Measurements from ENCODE around the gene NKD2. TPM values are rescaled to one million over a fixed set of nuclear protein-coding genes. Genes with fewer than 3 reads are reported as not detected.

The NKD2 gene
- total and polyA plus RNA-seq, 9 of the 15 experiments (the other 6 are each of a cell fraction or from before 2014, with no cell fraction given): 0.09 to 0.64 (median 0.27) TPM; not detected in 5

DNA sequence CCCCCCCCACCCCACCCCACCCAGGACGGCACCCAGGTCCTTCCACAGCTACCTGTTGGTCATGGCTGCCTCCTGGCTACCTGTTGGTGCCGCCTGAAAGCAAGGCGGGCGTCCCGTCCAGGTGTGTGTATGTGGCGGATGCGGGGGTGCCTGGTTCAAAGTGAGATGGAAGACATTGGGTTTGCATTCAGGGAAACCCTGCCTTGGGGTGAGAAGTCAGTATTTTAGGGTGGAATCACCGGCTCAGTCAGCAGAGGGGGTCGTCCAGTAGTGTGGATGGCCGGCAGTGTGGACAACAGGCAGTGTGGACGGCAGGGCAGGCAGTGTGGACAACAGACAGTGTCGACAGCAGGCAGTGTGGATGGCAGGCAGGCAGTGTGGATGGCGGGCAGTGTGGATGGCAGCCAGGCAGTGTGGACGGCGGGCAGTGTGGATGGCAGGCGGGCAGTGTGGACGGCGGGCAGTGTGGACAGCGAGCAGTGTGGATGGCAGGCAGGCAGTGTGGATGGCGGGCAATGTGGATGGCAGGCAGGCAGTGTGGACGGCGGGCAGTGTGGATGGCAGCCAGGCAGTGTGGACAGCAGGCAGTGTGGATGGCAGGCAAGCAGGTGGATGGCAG is 28.0 kb downstream of the NKD2 start:
- no peak overlapping the region for H3K9ac ChIP-seq (ENCODE audit: insufficient read depth in 1 of 2, low read depth in 2 of 2, low read length in 2 of 2)
- in situ Hi-C loops (cut with MboI) (no loop called here), intact Hi-C loops (cut with micrococcal nuclease) (no loop called here)
- H4K20me1 ChIP-seq (replicated peaks; ENCODE audit: control insufficient read depth, insufficient read depth, low read length): peaks cover 6% of the 10 kb centered on the region; the same call in 1 of the 2 replicates
- H3K9me1 ChIP-seq (ENCODE audit: control insufficient read depth, insufficient read depth, low read length): no peaks in the 10 kb centered on the region
- no peak overlapping the region for H3K27ac ChIP-seq (ENCODE audit: extremely low read depth, low read depth, low read length)
- FAIRE-seq (no peak), ATAC-seq (no peak), DNase-seq (ENCODE audit: extremely low read depth in 1 of 4, low spot score in 3 of 4) (no peak)
- TF ChIP-seq PML (IDR thresholded peaks at IDR 0.05; ENCODE audit: low read length) (no peak), KLF16 (IDR thresholded peaks at IDR 0.05) (no peak)
- H3K4me3 ChIP-seq: no peak overlapping the region
- BruUV-seq (replicated peaks): no TSS peak
- H3K36me3 ChIP-seq (ENCODE audit: control insufficient read depth, insufficient read depth, low read length): no peaks in the 10 kb centered on the region
- ChIA-PET CTCF (ENCODE audit: low intra/inter-chr PET ratio) (no interaction called here), POLR2A (interaction anchor here (1.0 kb wide), 1 partner anchor 17 kb away, joined by 3 read pairs; no protein-coding TSS in a partner anchor)
- H3K4me2 ChIP-seq (ENCODE audit: insufficient read depth, low read length): no peak overlapping the region
- H3K9me3 ChIP-seq (replicated peaks; ENCODE audit: control insufficient read depth, insufficient read depth, low read depth, low read length): no peaks in the 10 kb centered on the region; the same call in 1 of the 2 replicates
- WGBS (ENCODE audit: insufficient coverage, low coverage, missing lambda C conversion rate): 9% methylated on average over 21 of the region's 22 CpGs
- peaks cover 0 to 23% of the 10 kb centered on the region in 2 experiments; a peak in 2 of 5 replicates for H3K4me1 ChIP-seq (replicated peaks in 1 of 2; ENCODE audit: control insufficient read depth in 2 of 2, insufficient read depth in 2 of 2, low read length in 2 of 2)
- peaks cover 25 to 61% of the 10 kb centered on the region in 2 experiments; a peak in 4 of 5 replicates for H3K27me3 ChIP-seq (ENCODE audit: control insufficient read depth in 2 of 2, insufficient read depth in 2 of 2, low read length in 2 of 2)
- no peak overlapping the region for H2AFZ ChIP-seq (ENCODE audit: low read depth, low read length)
- no peaks in the 10 kb centered on the region for H3K79me2 ChIP-seq (ENCODE audit: control insufficient read depth, insufficient read depth, low read length)

DNA sequence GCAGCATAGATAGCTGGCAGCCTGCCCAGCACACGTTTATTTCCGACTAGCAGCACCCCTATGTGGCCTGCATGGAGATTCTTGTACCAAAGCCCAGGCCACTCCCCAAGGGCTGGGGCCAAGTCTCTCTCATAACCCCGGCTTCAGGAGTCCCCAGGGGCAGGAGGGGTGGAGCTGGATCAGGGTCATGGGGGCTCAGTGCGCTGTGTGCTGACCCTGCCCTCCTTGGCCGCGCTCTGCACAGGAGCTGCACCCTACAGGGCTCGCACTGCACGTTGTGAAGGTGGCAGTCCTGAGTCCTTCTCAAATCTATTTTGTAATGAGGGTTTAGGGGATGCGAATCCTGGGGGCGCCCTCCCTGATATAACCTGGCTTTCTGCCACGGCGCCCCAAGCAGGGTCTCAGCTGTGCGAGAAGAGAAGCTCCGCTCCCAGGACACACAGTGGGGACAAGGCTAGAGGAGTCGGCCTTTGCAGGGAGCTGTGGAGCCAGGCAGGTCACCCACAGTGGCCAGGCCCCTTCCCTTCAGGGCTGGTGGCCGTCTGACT is 28.6 kb downstream of the NKD2 start:
- Histone ChIP-seq H3K4me3 (no peak overlapping the region), H3K9me1 (ENCODE audit: control insufficient read depth, insufficient read depth, low read length) (no peaks in the 10 kb centered on the region), H3K4me1 (replicated peaks in 1 of 2; ENCODE audit: control insufficient read depth in 2 of 2, insufficient read depth in 2 of 2, low read length in 2 of 2) (peaks cover 0 to 23% of the 10 kb centered on the region in 2 experiments; a peak in 2 of 5 replicates), H2AFZ (ENCODE audit: low read depth, low read length) (no peak overlapping the region), H3K36me3 (ENCODE audit: control insufficient read depth, insufficient read depth, low read length) (no peaks in the 10 kb centered on the region), H3K27ac (ENCODE audit: extremely low read depth, low read depth, low read length) (no peak overlapping the region), H3K4me2 (ENCODE audit: insufficient read depth, low read length) (no peak overlapping the region), H3K27me3 (ENCODE audit: control insufficient read depth in 2 of 2, insufficient read depth in 2 of 2, low read length in 2 of 2) (peaks cover 21 to 55% of the 10 kb centered on the region in 2 experiments; a peak in 4 of 5 replicates), H3K9me3 (replicated peaks; ENCODE audit: control insufficient read depth, insufficient read depth, low read depth, low read length) (no peaks in the 10 kb centered on the region; the same call in 1 of the 2 replicates), H3K79me2 (ENCODE audit: control insufficient read depth, insufficient read depth, low read length) (no peaks in the 10 kb centered on the region), H4K20me1 (replicated peaks; ENCODE audit: control insufficient read depth, insufficient read depth, low read length) (peaks cover 6% of the 10 kb centered on the region; the same call in 1 of the 2 replicates), H3K9ac (ENCODE audit: insufficient read depth in 1 of 2, low read depth in 2 of 2, low read length in 2 of 2) (no peak overlapping the region; a peak in 1 of 4 replicates)
- FAIRE-seq (no peak), DNase-seq (ENCODE audit: extremely low read depth in 1 of 4, low spot score in 3 of 4) (no peak), ATAC-seq (no peak; the same call in 2 of the 3 replicates)
- 6% methylated on average over 15 of the region's 16 CpGs for WGBS (ENCODE audit: insufficient coverage, low coverage, missing lambda C conversion rate)
- intact Hi-C loops (cut with micrococcal nuclease) (no loop called here), in situ Hi-C loops (cut with MboI) (no loop called here)
- CTCF ChIA-PET (ENCODE audit: low intra/inter-chr PET ratio): no interaction called here
- POLR2A ChIA-PET: interaction anchor here (0.6 to 1.0 kb wide), 2 partner anchors 17 to 94 kb away, joined by 3 read pairs; no protein-coding TSS in a partner anchor
- no TSS peak for BruUV-seq (replicated peaks)
- no peak for TF ChIP-seq FIP1L1 (IDR thresholded peaks at IDR 0.05; ENCODE audit: low read depth, low read length, poor library complexity, severe bottlenecking)
- TF ChIP-seq ZNF77 (CRISPR knock-in tag; IDR thresholded peaks at IDR 0.05): no peak
- TF ChIP-seq KAT8 (IDR thresholded peaks at IDR 0.05; ENCODE audit: low read depth): no peak
- no peak for TF ChIP-seq ZNF445 (CRISPR knock-in tag; IDR thresholded peaks at IDR 0.05; ENCODE audit: low read depth)
- TF ChIP-seq SMARCC2 (IDR thresholded peaks at IDR 0.05; ENCODE audit: low read depth): no peak
- TF ChIP-seq SFPQ (IDR thresholded peaks at IDR 0.05; ENCODE audit: low read depth, low read length): no peak
- no peak for TF ChIP-seq RBM34 (IDR thresholded peaks at IDR 0.05; ENCODE audit: borderline replicate concordance, insufficient read depth, low read length)
- TF ChIP-seq, protein P1, sequence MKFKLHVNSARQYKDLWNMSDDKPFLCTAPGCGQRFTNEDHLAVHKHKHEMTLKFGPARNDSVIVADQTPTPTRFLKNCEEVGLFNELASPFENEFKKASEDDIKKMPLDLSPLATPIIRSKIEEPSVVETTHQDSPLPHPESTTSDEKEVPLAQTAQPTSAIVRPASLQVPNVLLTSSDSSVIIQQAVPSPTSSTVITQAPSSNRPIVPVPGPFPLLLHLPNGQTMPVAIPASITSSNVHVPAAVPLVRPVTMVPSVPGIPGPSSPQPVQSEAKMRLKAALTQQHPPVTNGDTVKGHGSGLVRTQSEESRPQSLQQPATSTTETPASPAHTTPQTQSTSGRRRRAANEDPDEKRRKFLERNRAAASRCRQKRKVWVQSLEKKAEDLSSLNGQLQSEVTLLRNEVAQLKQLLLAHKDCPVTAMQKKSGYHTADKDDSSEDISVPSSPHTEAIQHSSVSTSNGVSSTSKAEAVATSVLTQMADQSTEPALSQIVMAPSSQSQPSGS (CRISPR knock-in tag; IDR thresholded peaks at IDR 0.05): no peak
- TF ChIP-seq CBX1 (IDR thresholded peaks at IDR 0.05; ENCODE audit: low read depth): no peak
- TF ChIP-seq SMAD4 (CRISPR knock-in tag; conservative IDR thresholded peaks at IDR 0.05): no peak

Data from K562 (cell line).